SH-SY5Y (cell line): ENCODE data around the gene SNX33.

Experiments
- GATA2 ChIP-seq: IDR thresholded peaks from 2 replicates; pipeline ENCODE4 v1.6.1; 2011; ENCODE audit warnings: mild to moderate bottlenecking, low read depth, low read length
- GATA3 ChIP-seq: IDR thresholded peaks from 2 replicates; pipeline ENCODE4 v1.6.1; 2011; ENCODE audit warnings: low read depth, mild to moderate bottlenecking, low read length, moderate library complexity

The SNX33 gene

DNA sequence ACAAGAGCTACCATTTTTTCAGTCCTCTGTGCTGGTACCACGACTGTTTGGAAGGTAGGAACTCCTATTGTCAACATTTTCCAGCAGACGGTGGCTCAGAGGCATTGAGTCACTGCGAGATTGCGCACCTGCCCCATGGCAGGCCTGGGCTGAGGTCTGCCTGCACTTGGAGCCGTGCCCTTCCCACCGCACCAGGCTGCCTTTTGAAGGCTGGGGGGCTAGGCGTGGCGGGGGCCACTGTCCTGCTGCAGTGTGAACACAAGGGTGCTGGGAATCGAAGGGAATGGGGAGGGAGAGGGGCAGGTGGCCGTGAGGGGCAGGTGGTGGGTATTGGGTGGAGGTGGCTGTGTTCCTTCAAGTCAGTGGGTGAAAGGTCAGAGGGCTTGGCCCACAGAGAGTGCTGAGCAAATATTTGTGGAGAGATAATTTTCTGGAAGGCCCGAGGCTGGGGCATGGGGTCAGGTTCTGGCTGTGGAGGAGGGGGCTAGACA is 16.3 kb downstream of the SNX33 start:
- TF ChIP-seq GATA2 = no peak
- TF ChIP-seq GATA3 = no peak

DNA sequence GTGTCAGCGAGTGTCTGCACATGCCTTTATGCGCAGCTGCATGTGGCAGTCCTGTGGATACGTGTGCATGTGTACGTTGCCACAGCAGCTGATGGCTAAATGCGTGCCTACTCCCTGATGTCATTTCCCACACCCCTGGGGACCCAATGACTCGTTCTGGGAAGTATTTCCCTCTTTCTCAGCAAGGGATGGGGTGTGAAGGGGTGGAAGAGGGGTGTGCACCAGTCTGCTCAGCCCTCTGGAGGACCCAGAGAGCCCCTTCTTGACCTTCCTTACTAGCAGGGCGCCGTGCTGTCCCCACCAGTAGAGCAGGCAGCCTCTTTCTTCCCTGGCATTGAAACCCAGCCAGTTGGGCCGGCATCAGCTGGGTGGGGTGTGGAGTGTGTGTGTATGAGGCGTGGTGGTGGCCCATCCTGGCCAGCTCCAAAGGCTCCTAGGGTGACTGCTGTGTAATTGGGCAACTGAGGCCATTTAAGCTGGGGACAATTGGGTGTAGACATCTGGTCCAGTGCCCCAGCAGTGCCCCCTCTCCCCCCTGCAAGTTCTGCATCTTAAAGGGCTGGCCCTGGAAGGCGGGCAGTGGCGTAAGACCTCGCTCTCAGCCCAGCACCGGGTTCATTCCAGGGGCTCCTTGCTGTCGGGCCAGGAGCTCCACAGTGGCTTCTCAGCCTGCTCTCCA is 19.2 kb downstream of the SNX33 start:
- TF ChIP-seq GATA3 = no peak
- no peak for TF ChIP-seq GATA2

DNA sequence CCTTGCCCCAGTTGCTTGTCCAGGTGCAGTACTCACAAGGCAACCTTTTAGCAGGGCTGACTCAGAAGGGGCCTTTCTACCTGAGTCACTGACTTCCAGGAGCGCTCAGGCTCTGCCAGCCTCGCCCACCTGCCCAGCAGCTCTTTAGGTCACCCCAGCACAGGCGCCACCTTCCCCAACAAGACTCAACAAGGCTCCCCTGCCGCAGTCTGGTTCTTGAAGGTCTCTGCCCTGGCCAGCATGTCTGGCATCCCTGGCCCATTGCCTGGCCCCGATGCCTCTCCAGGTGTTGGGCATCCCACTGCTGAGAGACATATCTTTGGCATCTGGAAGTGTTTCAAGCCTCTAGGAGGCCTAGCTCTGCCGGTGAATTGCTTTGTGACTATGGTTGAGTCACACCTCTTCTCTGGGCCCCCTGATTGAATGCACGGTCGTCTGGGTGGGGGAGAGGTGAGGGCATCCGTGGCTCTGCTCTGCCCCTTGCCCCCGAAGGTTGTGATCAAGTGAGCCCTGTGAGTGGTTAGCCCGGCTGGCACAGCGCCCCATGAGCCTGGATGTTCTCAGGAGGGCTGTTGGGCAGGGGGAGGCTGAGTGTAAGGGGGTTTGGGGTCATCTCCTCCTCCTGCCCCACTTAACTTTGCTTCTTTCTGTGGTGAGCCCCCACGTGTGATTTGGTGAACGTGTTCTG is 21.6 kb downstream of the SNX33 start:
- TF ChIP-seq GATA3 = no peak
- TF ChIP-seq GATA2 = no peak

DNA sequence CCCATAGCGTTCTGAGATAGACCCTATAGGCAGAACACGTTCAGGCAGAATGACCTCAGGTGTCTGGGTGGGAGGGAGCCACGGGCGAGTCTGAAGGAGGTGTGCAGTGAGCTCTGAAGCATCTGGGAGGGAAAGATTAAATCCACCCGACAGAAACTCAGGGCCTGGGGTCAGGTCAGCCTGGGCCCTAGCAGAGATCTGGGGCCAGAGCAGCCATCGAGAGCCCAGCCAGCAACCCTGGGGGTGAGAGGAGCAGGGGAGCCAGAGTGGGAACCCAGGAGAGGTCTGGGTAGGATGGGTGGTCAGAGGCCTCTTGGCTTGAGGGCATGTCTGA is 22.1 kb downstream of the SNX33 start:
- no peak for TF ChIP-seq GATA3
- no peak for TF ChIP-seq GATA2

DNA sequence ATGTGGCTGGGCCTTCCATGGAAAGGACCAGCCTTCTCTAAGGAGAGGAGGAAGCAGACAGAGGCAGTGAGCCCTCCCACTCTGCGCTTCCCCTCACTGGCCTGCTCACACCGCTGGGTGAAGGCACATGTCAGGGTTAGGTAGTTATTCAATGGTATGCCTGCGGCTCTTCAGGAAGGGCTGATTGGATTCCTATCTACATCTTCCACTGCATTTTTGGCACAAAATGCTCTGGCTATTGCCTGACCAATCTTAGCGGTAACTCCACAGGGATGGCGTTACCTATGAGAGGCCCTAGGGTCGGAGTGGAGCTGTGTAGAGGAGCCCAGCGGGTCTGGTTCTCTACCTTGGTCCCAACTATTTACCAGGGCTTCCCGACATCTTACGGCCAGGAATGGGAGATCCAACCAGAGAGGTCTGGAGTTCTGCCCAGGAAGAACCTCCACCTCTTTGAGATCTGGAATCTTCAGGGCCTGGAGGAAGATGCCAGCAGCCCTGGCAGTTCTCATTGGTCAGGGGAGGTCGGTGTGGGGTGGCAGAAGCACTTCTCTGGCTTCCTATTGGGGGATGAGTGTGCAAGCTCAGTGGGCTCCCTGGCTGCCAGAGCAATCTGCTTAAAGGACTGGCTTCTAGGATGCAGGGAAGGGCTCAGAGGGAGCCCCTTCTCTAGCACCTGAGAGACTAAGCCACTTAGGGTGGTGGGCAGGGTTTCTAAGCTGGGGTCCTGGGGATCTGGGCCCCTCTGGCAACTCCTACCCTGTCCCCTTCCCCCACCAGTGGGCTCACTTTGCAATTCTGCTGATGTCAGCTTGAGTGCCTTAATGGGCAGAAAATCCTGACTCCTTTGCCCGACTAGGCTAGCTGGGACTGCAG is 24.3 kb downstream of the SNX33 start:
- TF ChIP-seq GATA2 (no peak), GATA3 (no peak)

DNA sequence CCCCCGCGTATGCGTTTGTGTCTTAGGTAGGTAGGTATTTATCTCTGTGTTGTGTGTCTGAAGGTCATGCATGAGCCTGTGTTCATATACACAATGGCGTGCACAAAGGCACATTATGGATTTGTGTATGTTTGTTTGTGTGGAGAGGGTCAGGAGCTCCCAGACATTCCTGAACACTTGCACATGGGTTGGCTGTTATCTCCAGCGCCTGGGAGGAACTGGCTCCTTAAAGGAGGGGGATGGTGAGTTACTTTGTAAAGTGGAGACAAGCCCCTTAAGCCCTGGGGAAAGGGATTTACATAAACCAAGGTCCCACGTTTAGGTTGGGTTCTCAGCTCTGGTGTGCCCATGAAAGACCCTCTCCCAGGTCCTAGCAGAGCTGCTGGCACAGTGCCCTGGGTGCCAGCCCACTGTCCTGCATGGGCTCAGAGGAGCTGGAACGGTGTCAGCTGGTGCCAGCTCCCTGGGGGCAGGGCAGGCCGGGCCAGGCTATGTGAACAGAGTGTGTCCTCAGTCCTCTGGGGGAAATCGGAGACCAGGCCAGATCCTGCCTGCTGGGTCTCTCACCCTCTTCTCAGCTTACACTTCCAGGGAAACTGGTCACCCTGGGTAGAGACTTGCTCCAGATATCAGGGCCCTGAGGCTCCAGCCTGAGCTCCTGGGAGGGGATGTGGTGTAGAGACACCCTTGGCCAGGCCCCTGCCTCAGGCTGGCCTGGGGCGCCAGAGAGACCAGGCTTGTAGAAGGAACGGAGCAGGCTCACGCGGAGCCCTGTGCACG is 25.1 kb downstream of the SNX33 start:
- TF ChIP-seq GATA3 (no peak), GATA2 (no peak)

DNA sequence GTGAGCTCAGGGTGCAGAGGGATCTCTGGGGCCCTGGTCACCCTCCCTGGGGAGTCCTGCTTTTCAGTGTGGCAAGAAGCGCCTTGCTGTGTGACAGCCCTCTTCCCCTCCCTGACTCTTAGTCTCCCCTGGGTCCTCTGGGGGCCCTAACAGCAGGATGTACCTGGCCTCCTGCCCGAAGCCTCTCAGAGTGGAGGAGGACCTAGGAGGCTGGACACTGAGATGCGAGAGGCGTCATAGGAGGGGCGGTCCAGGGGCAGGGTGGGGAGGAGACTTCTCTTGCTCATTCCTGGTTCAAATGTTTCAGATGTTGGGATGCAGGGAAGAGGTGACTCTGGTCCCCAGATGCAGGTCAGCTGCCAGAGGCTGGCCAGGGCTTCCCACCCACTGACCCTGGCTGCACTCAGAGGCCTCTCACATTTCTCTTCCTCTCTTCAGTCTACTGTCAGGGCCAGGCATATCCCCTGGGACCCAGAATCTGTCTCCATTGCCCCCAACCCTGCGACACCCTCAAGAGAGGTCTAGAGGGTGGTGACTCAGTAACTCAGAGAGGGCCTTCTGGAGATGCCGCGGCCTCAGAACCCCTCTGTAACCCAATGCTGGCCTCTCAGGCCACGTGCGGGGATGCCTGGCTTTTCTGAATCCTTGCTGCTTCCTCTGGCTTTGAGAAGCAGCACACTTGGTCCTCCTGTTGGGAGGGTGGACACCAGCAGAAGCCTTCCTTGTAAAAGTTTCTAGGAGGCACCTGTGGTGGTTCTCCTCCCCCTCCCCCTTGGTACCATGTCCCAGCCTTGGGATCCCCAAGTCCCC is 25.9 kb downstream of the SNX33 start:
- TF ChIP-seq GATA3 (no peak), GATA2 (no peak)

DNA sequence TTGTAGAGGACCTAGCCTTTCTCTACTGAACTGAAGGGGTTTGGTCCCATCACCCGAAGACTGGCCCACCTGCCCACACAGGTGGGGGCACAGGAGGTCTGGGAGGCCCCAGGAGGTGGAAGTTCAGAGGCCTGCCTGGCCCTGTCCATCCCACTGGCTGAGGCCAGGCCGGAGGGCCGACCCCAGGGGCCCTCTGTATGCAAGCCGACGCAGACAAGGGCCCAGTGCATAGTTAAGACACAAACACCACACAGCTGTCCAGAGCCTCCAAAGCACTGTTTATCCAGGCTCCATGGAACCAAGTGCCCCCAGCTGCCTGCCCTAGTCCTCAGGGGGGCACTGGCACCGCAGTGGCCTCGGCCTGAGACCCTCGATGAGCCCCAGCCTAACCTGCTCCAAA is 26.7 kb downstream of the SNX33 start:
- TF ChIP-seq GATA2 = no peak
- no peak for TF ChIP-seq GATA3

DNA sequence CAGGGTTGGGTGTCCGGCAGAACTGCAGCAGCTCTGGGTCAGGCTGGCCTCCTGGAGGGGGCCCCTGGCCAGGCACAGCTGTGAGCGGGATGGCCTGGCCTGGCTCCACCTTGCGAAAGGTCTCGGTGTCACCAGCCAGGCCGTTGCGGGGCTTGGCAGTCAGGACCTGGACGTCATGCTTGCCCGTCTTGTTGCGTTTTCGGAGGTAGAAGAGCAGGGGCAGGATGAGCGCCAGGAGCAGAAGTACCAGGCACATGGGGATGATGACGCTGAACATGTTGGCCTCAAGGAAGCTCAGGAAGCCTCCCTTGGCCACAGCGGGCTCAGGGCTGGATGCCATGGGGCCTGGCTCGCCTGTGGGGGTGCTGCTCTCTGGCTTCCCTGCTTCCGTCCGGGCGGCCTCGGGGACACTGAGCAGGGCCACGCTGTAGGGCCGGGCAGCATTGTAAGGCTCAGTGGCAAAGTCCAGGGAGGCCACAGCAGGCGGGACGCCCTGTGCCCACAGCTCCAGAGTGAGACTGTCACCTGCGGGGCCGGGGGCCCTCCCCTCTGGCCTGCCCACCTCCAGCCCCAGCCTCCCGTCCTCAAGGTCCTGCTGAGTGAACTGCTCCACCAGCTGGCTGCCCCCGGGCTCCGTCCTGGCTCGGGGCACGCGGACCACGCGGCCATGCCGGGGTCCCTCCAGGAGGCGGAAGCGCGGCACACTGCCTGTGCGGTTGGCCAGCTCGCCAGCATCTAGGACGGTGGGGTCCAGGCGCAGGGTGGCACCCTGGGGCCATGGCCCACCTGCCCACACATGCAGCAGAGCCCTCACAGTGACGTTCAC is 28.1 kb downstream of the SNX33 start:
- TF ChIP-seq GATA2 (no peak), GATA3 (no peak)

DNA sequence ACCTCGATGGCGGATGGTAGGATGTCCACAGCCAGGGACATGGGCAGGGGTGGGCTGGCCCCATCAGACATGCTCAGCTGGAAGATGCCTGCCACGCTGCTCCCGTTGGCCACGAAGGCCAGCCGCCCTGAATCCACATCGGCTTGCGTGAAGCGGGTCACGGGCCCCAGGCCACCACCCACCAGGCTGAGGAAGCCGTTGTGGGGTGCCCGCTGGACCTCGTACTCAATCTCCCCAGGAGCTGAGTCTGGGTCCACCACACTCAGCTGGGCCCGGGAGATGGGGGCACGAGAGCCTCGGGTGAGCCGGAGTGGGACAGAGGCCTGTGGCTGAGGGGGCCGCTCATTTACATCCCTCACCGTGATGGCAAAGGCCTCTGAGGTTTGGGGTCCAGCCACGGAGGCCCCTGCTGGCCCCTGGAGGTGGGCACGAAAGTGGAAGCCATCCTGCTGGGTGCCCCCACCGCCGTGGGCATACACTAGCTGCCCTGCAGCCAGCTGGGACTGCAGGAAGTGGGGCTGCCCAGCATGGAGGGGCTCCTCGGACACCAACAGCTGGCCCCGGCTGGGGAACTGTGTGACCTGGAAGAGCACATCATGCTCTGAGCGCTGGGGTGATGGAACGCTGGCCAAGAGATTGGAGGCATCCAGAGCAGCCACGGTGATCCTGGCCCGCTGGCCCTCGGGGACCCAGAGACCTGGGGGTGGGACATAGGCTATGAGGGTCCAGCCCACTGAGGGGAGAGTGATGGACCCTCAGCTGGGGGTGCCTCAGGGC is 29.2 kb downstream of the SNX33 start:
- TF ChIP-seq GATA2 (no peak), GATA3 (no peak)

DNA sequence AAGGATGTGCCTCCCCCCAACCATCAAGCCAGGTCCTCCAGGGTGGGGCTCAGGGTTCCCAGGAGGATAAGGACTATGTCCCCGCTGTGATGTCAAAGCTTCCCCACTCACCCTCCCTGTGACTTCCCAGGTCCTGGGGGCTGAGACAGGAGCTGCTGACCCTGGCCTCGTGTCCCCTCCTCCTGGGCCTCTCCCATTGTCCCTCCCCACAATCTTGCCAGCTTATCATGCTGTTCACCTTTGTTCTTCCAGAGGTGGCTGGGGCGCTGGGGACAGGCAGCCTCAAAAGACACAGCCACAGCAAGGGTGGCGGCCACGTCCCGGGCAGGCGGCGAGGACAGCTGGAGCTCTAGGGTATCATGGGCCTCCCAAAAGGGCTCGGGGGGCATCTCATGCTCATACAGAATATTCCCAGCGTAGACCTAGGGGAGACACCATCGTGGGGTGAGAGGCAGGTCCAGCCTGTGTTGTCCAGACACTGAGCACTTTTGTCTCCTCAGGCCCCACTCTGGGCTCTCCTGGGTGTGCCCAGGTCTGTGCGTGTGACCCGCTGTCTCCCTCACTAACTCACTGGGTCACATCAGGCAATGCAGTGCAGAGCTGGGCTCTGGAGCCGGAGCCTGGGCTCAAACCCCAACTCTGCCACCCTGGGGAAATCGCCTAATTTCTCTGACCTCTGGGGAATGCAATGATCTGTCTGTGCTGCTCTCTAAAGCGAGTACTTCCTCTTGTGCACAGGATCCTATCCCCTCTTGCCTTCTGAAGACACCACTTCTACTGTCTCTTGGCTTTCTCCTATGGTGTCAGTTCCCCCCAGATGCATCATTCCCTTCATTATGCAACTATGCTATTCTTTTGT is 30.0 kb downstream of the SNX33 start:
- TF ChIP-seq GATA3 (no peak), GATA2 (no peak)

DNA sequence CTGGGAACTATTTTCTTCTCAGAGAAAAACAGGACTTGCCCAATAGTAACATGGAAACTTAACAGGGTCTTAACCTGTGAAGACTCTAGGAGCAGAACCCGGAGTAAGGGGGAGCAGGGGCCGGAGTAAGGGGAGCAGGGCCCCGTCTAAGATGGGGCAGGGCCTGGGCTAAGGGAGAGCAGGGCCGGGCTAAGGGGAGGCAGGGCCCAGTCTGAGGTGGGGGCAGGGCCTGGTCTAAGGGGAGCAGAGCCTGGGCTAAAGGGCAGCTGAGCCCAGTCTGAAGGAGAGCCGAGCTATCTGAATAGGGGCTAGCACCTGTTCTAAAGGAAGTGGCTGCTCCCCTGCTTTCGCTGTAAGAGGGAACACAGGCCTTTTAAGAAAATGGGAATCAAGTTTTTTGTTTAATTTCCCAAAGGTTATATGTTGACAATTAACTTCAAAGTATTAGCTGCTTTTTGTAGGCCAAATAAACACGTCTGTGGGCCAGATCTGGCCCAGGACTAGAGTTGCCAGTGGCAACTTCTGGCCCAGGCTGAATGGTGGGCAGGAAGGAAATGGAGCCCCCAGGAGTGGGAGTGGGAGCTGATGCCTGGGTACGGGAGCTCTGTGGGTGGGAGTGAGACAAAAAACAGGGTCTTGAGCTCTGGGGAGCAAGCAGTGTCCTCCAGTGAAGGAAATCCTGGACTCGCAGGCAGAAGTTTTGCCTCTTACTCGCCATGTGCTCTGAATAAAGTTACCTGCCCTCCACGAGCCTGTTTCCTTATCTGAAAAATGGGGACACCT is 32.5 kb downstream of the SNX33 start:
- TF ChIP-seq GATA2 (no peak), GATA3 (no peak)
